ENCODE measurements around the gene MYH6. TPM values are rescaled to one million over a fixed set of nuclear protein-coding genes. Genes with fewer than 3 reads are reported as not detected.

The MYH6 gene
- polyA plus RNA-seq, 3 donors = not detected

GRCh38 chr14:23356662-23357061 lies 51.4 kb downstream of the MYH6 start:
- Histone ChIP-seq H3K27me3 (ENCODE audit: control insufficient read depth in 2 of 2, insufficient read depth in 2 of 2, low read length in 2 of 2) (peaks cover 27 to 42% of the 10 kb centered on the region in 2 donors), H3K4me1 (ENCODE audit: control insufficient read depth in 1 of 2, insufficient read depth in 2 of 2, low read length in 2 of 2) (peaks cover 4 to 10% of the 10 kb centered on the region in 2 donors), H3K79me2 (ENCODE audit: insufficient read depth, low read length) (no peaks in the 10 kb centered on the region), H3K4me3 (replicated peaks in 1 of 3; ENCODE audit: low read depth in 2 of 3, low read length in 3 of 3) (no peak overlapping the region), H2AFZ (ENCODE audit: insufficient read depth, low read depth, low read length, poor library complexity, severe bottlenecking) (no peak overlapping the region), H3K27ac (ENCODE audit: low read depth in 1 of 2, low read length in 2 of 2) (no peak overlapping the region), H3K9ac (ENCODE audit: insufficient read depth, low read length, poor library complexity, severe bottlenecking) (no peak overlapping the region), H3K9me3 (replicated peaks in 1 of 2; ENCODE audit: control insufficient read depth in 1 of 2, insufficient read depth in 1 of 2, low read length in 2 of 2) (peaks cover 0 to 22% of the 10 kb centered on the region in 2 donors), H3K36me3 (replicated peaks in 1 of 2; ENCODE audit: control insufficient read depth in 1 of 2, insufficient read depth in 2 of 2, low read length in 2 of 2) (no peaks in the 10 kb centered on the region), H4K20me1 (ENCODE audit: insufficient read depth, low read length) (no peaks in the 10 kb centered on the region), H3K4me2 (replicated peaks; ENCODE audit: extremely low read depth, low read length, poor library complexity, severe bottlenecking) (no peak overlapping the region)
- Mint-ChIP-seq H3K9me3 (peaks cover 0 to 8% (median 0%) of the 10 kb centered on the region in 7 donors), H3K4me3 (no peak overlapping the region), H3K36me3 (peaks cover 0 to 3% of the 10 kb centered on the region in 2 donors), H3K4me1 (peaks cover 6% of the 10 kb centered on the region), H3K27ac (no peak overlapping the region), H3K27me3 (ENCODE audit: low read depth in 3 of 3) (peaks cover 35 to 40% (median 36%) of the 10 kb centered on the region in 3 donors)
- no peak for DNase-seq
- 97% methylated on average over 4 of the region's 4 CpGs for WGBS (ENCODE audit: insufficient coverage)
- intact Hi-C loops (cut with micrococcal nuclease) = no loop called here
- TF ChIP-seq, protein P1, sequence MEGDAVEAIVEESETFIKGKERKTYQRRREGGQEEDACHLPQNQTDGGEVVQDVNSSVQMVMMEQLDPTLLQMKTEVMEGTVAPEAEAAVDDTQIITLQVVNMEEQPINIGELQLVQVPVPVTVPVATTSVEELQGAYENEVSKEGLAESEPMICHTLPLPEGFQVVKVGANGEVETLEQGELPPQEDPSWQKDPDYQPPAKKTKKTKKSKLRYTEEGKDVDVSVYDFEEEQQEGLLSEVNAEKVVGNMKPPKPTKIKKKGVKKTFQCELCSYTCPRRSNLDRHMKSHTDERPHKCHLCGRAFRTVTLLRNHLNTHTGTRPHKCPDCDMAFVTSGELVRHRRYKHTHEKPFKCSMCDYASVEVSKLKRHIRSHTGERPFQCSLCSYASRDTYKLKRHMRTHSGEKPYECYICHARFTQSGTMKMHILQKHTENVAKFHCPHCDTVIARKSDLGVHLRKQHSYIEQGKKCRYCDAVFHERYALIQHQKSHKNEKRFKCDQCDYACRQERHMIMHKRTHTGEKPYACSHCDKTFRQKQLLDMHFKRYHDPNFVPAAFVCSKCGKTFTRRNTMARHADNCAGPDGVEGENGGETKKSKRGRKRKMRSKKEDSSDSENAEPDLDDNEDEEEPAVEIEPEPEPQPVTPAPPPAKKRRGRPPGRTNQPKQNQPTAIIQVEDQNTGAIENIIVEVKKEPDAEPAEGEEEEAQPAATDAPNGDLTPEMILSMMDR (IDR thresholded peaks at IDR 0.05) = no peak

DNA sequence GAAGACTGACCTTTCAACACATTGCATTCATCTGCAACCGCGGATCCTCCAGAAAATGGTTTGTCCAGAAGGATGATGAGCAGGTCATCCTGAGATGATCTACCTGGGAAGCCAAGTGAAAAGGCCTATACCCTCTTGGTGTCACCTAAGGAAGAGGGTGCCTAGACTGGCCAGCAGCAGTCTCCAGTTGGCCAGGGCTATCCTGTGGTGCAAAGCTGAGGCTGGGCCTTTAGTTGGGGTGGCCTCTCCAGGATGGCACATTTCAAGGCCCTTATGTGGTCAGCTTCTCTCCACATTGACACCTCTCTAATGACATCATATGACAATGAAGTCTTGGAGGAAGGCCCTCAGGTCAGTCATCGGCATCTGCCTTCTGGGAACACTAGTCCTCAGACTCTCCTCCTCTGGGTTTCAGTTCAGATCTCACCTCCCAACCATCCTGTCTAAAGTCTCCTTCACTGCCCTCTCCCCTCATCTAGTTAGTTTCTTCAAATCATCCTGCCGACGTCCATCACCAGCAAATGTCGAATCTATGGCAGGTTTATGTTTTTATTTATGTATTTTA lies 52.1 kb downstream of the MYH6 start:
- WGBS (ENCODE audit: insufficient coverage) = no CpG with 5 or more reads among the region's 6 CpGs
- intact Hi-C loops (cut with micrococcal nuclease) = no loop called here
- Histone ChIP-seq H3K79me2 (ENCODE audit: insufficient read depth, low read length) (no peaks in the 10 kb centered on the region), H3K36me3 (replicated peaks in 1 of 2; ENCODE audit: control insufficient read depth in 1 of 2, insufficient read depth in 2 of 2, low read length in 2 of 2) (no peaks in the 10 kb centered on the region), H3K9ac (ENCODE audit: insufficient read depth, low read length, poor library complexity, severe bottlenecking) (no peak overlapping the region), H3K4me1 (ENCODE audit: control insufficient read depth in 1 of 2, insufficient read depth in 2 of 2, low read length in 2 of 2) (peaks cover 4 to 12% of the 10 kb centered on the region in 2 donors), H3K4me2 (replicated peaks; ENCODE audit: extremely low read depth, low read length, poor library complexity, severe bottlenecking) (no peak overlapping the region), H4K20me1 (ENCODE audit: insufficient read depth, low read length) (no peaks in the 10 kb centered on the region), H3K9me3 (replicated peaks in 1 of 2; ENCODE audit: control insufficient read depth in 1 of 2, insufficient read depth in 1 of 2, low read length in 2 of 2) (peaks cover 0 to 29% of the 10 kb centered on the region in 2 donors), H3K27me3 (ENCODE audit: control insufficient read depth in 2 of 2, insufficient read depth in 2 of 2, low read length in 2 of 2) (peaks cover 34 to 48% of the 10 kb centered on the region in 2 donors), H2AFZ (ENCODE audit: insufficient read depth, low read depth, low read length, poor library complexity, severe bottlenecking) (no peak overlapping the region), H3K4me3 (replicated peaks in 1 of 3; ENCODE audit: low read depth in 2 of 3, low read length in 3 of 3) (no peak overlapping the region), H3K27ac (ENCODE audit: low read depth in 1 of 2, low read length in 2 of 2) (no peak overlapping the region)
- H3K4me3 Mint-ChIP-seq = no peak overlapping the region
- no peak for DNase-seq
- peaks cover 0 to 12% (median 3%) of the 10 kb centered on the region in 7 donors for H3K9me3 Mint-ChIP-seq
- TF ChIP-seq, protein P1 (IDR thresholded peaks at IDR 0.05) = no peak
- H3K27ac Mint-ChIP-seq = no peak overlapping the region
- H3K4me1 Mint-ChIP-seq = peaks cover 9% of the 10 kb centered on the region
- peaks cover 0 to 9% of the 10 kb centered on the region in 2 donors for H3K36me3 Mint-ChIP-seq
- peaks cover 42 to 47% (median 43%) of the 10 kb centered on the region in 3 donors for H3K27me3 Mint-ChIP-seq (ENCODE audit: low read depth in 3 of 3)
